H1 (cell line): ENCODE data around the gene MATN4. TPM values are rescaled to one million over a fixed set of nuclear protein-coding genes. Genes with fewer than 3 reads are reported as not detected.

ENCODE experiments used
- CTCF ChIA-PET: fragments of 300-600 bp; sonication (Branson Sonifier 250); formaldehyde crosslinking; loops from one replicate; lab custom pipeline; 2021; ENCODE audit not compliant: partially characterized antibody; lab: Charles Lee
- POLR2A ChIA-PET: fragments of 300-600 bp; sonication (Branson Sonifier 250); formaldehyde crosslinking; loops from one replicate; lab custom pipeline; 2021; ENCODE audit warnings: inconsistent platforms; ENCODE audit not compliant: partially characterized antibody; lab: Charles Lee
- DNase-seq, 2 experiments: peaks; one replicate each; pipeline versions ENCODE4 v3.0.0 to v3.0.0-alpha.2; 2010 to 2022; ENCODE audit warnings: low spot score in 2 of 2, low read depth in 1 of 2, mixed read lengths in 1 of 2
- FAIRE-seq: peaks from 2 replicates; lab custom pipeline; 2011; peaks lifted over from hg19 to GRCh38; lab: Jason Lieb, UNC
- H2AFZ ChIP-seq: 2 replicates; pipeline ENCODE4 v1.8.1; 2012; ENCODE audit warnings: low read length, inconsistent platforms
- H2AK5ac ChIP-seq: 2 replicates; pipeline ENCODE4 v1.6.1; 2013; ENCODE audit warnings: low read depth, low read length
- H2BK120ac ChIP-seq: replicated peaks from 2 replicates; pipeline ENCODE3; 2013; ENCODE audit warnings: low read depth, low read length, inconsistent platforms
- H2BK12ac ChIP-seq: 2 replicates; pipeline ENCODE4 v1.6.1; 2013; ENCODE audit warnings: low read depth, low read length
- H2BK15ac ChIP-seq: 2 replicates; pipeline ENCODE4 v1.6.1; 2013; ENCODE audit warnings: low read length
- H2BK20ac ChIP-seq: 2 replicates; pipeline ENCODE4 v1.6.1; 2013; ENCODE audit warnings: low read length
- H2BK5ac ChIP-seq: 2 replicates; pipeline ENCODE4 v1.6.1; 2013; ENCODE audit warnings: low read depth, low read length
- H3K14ac ChIP-seq: 2 replicates; pipeline ENCODE4 v1.6.1; 2013; ENCODE audit warnings: inconsistent platforms; ENCODE audit not compliant: insufficient read length
- H3K18ac ChIP-seq: 2 replicates; pipeline ENCODE4 v1.6.1; 2013; ENCODE audit warnings: low read length; ENCODE audit errors: extremely low read depth
- H3K23ac ChIP-seq: 2 replicates; pipeline ENCODE4 v1.6.1; 2013; ENCODE audit warnings: inconsistent platforms; ENCODE audit not compliant: insufficient read length
- H3K23me2 ChIP-seq: 2 replicates; pipeline ENCODE4 v1.6.1; 2013; ENCODE audit warnings: low read depth, low read length
- H3K27ac ChIP-seq: 2 replicates; pipeline ENCODE4 v1.6.1; 2011; ENCODE audit warnings: low read depth, low read length, inconsistent platforms
- H3K27me3 ChIP-seq, 4 experiments: replicated peaks in 1 of 4; 1 replicate in 1 of 4; 2 replicates in 3 of 4; pipeline versions ENCODE4 v1.6.1 to v1.8.1; 2011 to 2013; ENCODE audit warnings: low read length in 3 of 4, mild to moderate bottlenecking in 3 of 4, inconsistent platforms in 2 of 4, mixed read lengths in 2 of 4, moderate library complexity in 1 of 4; ENCODE audit not compliant: control insufficient read depth in 3 of 4, insufficient read depth in 3 of 4; ENCODE audit errors: extremely low read depth in 1 of 4
- H3K36me3 ChIP-seq, 4 experiments: 2 replicates each; pipeline versions ENCODE4 v1.6.1 to v1.8.1; 2011 to 2013; ENCODE audit warnings: mild to moderate bottlenecking in 4 of 4, low read length in 3 of 4, moderate library complexity in 2 of 4, control low read depth in 1 of 4, inconsistent platforms in 1 of 4; ENCODE audit not compliant: insufficient read depth in 4 of 4, control insufficient read depth in 2 of 4
- H3K4ac ChIP-seq: replicated peaks from 2 replicates; pipeline ENCODE3; 2013; ENCODE audit warnings: low read length, low read depth, mixed read lengths, inconsistent platforms; ENCODE audit not compliant: insufficient read length
- H3K4me1 ChIP-seq, 4 experiments: replicated peaks in 1 of 4; 1 replicate in 1 of 4; 2 replicates in 3 of 4; pipeline versions ENCODE4 v1.6.1 to v1.8.1; 2011 to 2013; ENCODE audit warnings: low read length in 3 of 4, inconsistent platforms in 2 of 4, mixed read lengths in 1 of 4; ENCODE audit not compliant: insufficient read depth in 4 of 4, control insufficient read depth in 3 of 4
- H3K4me2 ChIP-seq, 2 experiments: 2 replicates each; pipeline versions ENCODE4 v1.6.1 to v1.8.1; 2011 to 2013; ENCODE audit warnings: low read depth in 2 of 2, low read length in 2 of 2, control low read depth in 1 of 2, inconsistent platforms in 1 of 2, mild to moderate bottlenecking in 1 of 2; ENCODE audit not compliant: insufficient read depth in 1 of 2
- H3K4me3 ChIP-seq, 4 experiments: fragments of 200-600, 300-600 bp in 1 of 4; sonication (generic), shearing (Covaris generic), sonication (Bioruptor Twin) in 1 of 4; 2 replicates each; pipeline versions ENCODE4 v1.5.1 to v1.8.1; 2011 to 2016; ENCODE audit warnings: low read length in 4 of 4, low read depth in 3 of 4, control low read depth in 2 of 4, inconsistent platforms in 2 of 4, mild to moderate bottlenecking in 2 of 4, mixed read lengths in 1 of 4, moderate library complexity in 1 of 4; ENCODE audit not compliant: insufficient read depth in 2 of 4; ENCODE audit errors: extremely low read depth in 1 of 4
- H3K56ac ChIP-seq: replicated peaks from 2 replicates; pipeline ENCODE3; 2013; ENCODE audit warnings: low read depth, mild to moderate bottlenecking, mixed read lengths, low read length, inconsistent platforms; ENCODE audit not compliant: insufficient read length
- H3K79me1 ChIP-seq: 2 replicates; pipeline ENCODE4 v1.6.1; 2013; ENCODE audit warnings: low read depth, low read length, control low read depth
- H3K79me2 ChIP-seq, 2 experiments: 2 replicates each; pipeline versions ENCODE4 v1.6.1 to v1.8.1; 2012 to 2013; ENCODE audit warnings: low read length in 2 of 2, mild to moderate bottlenecking in 2 of 2, inconsistent platforms in 1 of 2; ENCODE audit not compliant: insufficient read depth in 2 of 2, control insufficient read depth in 1 of 2
- H3K9ac ChIP-seq, 4 experiments: replicated peaks in 1 of 4; 1 replicate in 1 of 4; 2 replicates in 3 of 4; pipeline versions ENCODE4 v1.6.1 to v1.8.1; 2011 to 2013; ENCODE audit warnings: low read depth in 3 of 4, low read length in 3 of 4, control low read depth in 2 of 4, mild to moderate bottlenecking in 2 of 4, moderate library complexity in 2 of 4, inconsistent platforms in 1 of 4; ENCODE audit errors: extremely low read depth in 1 of 4
- H3K9me3 ChIP-seq, 2 experiments: 2 replicates each; pipeline versions ENCODE4 v1.6.1 to v1.8.1; 2012 to 2013; ENCODE audit warnings: mild to moderate bottlenecking in 2 of 2, moderate library complexity in 2 of 2, control low read depth in 1 of 2, inconsistent platforms in 1 of 2, low read depth in 1 of 2, low read length in 1 of 2, mixed read lengths in 1 of 2; ENCODE audit not compliant: insufficient read depth in 2 of 2
- H4K20me1 ChIP-seq, 2 experiments: replicated peaks in 1 of 2; 2 replicates each; pipeline versions ENCODE3 to v1.8.1; 2011 to 2013; ENCODE audit warnings: inconsistent platforms in 2 of 2, low read length in 2 of 2, mild to moderate bottlenecking in 1 of 2; ENCODE audit not compliant: insufficient read depth in 2 of 2, control insufficient read depth in 1 of 2
- H4K5ac ChIP-seq: 2 replicates; pipeline ENCODE4 v1.6.1; 2013; ENCODE audit warnings: low read length, low read depth, mixed read lengths, inconsistent platforms; ENCODE audit not compliant: insufficient read length
- H4K8ac ChIP-seq: 2 replicates; pipeline ENCODE4 v1.8.0; 2013; ENCODE audit warnings: mild to moderate bottlenecking, moderate library complexity, low read length, inconsistent platforms; ENCODE audit not compliant: insufficient read depth; ENCODE audit errors: extremely low read depth
- H4K91ac ChIP-seq: replicated peaks from 2 replicates; pipeline ENCODE3; 2013; ENCODE audit warnings: low read length, mixed read lengths, inconsistent platforms; ENCODE audit not compliant: insufficient read length
- ATF2 ChIP-seq: IDR thresholded peaks from 2 replicates; pipeline ENCODE4 v1.6.1; 2012; ENCODE audit warnings: low read length, inconsistent platforms
- ATF3 ChIP-seq: IDR thresholded peaks from 2 replicates; pipeline ENCODE4 v1.6.1; 2011; ENCODE audit warnings: low read depth, mild to moderate bottlenecking, low read length; ENCODE audit not compliant: insufficient read depth
- GTF2F1 ChIP-seq: IDR thresholded peaks from 2 replicates; pipeline ENCODE4 v1.6.1; 2012; ENCODE audit warnings: low read depth, low read length, improper control_type of control experiment, borderline replicate concordance
- MAX ChIP-seq: IDR thresholded peaks from 2 replicates; pipeline ENCODE4 v1.6.1; 2012; ENCODE audit warnings: inconsistent platforms
- RFX5 ChIP-seq: IDR thresholded peaks from 2 replicates; pipeline ENCODE4 v1.6.1; 2011; ENCODE audit warnings: low read depth, low read length, improper control_type of control experiment, borderline replicate concordance
- SRF ChIP-seq: IDR thresholded peaks from 2 replicates; pipeline ENCODE4 v1.6.1; 2011; ENCODE audit warnings: mild to moderate bottlenecking, low read depth, low read length, moderate library complexity
- TEAD4 ChIP-seq: IDR thresholded peaks from 2 replicates; pipeline ENCODE4 v1.6.1; 2012; ENCODE audit warnings: low read depth, low read length, inconsistent platforms, mixed read lengths
- YY1 ChIP-seq: IDR thresholded peaks from 2 replicates; pipeline ENCODE4 v1.6.1; 2011; ENCODE audit warnings: low read depth, mild to moderate bottlenecking, low read length
- WGBS, 2 experiments: shearing (Covaris generic) in 1 of 2; methylation state at CpG; one replicate each; pipeline versions ENCODE4 v1.1.6 to v1.1.7; 2013 to 2015; ENCODE audit warnings: low lambda C conversion rate in 2 of 2, mixed read lengths in 2 of 2, inconsistent platforms in 1 of 2, low coverage in 1 of 2, missing lambda C conversion rate in 1 of 2; ENCODE audit not compliant: insufficient replicate concordance in 2 of 2, insufficient coverage in 1 of 2, insufficient read length in 1 of 2; ENCODE audit errors: extremely low coverage in 1 of 2, missing lambda C conversion rate in 1 of 2; 5-methylcytosine and 5-hydroxymethylcytosine counted together
- polyA plus RNA-seq, 7 experiments: library from polyadenylated mRNA; depleted of rRNA in 3 of 7; stranded (reverse) in 5 of 7; unstranded in 2 of 7; fragments of >200 nt in 5 of 7; fragments of 200-250 nt in 2 of 7; gene quantifications; 1 replicate in 5 of 7; 2 replicates in 1 of 7; 4 replicates in 1 of 7; pipeline versions ENCODE4 v1.2.1 to v1.2.3, GENCODE V29; 2011 to 2013; ENCODE audit warnings: missing spikeins in 2 of 7, mixed read lengths in 2 of 7
- total RNA-seq: library from RNA; stranded (reverse); fragmentation: NEBNext Ultra II Directional; extraction: Animal tissue kit (Norgen Biotek cat#: 25700); gene quantifications from 2 replicates; pipeline ENCODE4 v1.2.1, GENCODE V29; 2021

Gene MATN4
- total and polyA plus RNA-seq, 2 of the 8 experiments (the other 6 are each of a cell fraction or from before 2014, with no cell fraction given) = 2.1 to 4.4 TPM

GRCh38 chr20:45330476-45330875, 22.4 kb upstream of the MATN4 start:
- Histone ChIP-seq H4K20me1 (peaks cover 1 to 4% of the 10 kb centered on the region in 2 experiments), H3K79me2 (peaks cover 0 to 6% of the 10 kb centered on the region in 2 experiments; a peak in 1 of 4 replicates), H4K8ac (no peak overlapping the region), H3K36me3 (peaks cover 8 to 51% (median 35%) of the 10 kb centered on the region in 4 experiments), H2AK5ac (no peak overlapping the region), H2BK15ac (no peak overlapping the region), H3K27me3 (no peaks in the 10 kb centered on the region), H3K14ac (no peak overlapping the region), H3K23me2 (no peaks in the 10 kb centered on the region), H2BK20ac (no peak overlapping the region), H2BK120ac (no peak overlapping the region), H3K27ac (no peak overlapping the region), H3K9me3 (no peaks in the 10 kb centered on the region), H2BK12ac (no peak overlapping the region), H3K4ac (no peak overlapping the region), H3K23ac (no peak overlapping the region), H3K4me2 (no peak overlapping the region), H3K56ac (no peak overlapping the region), H3K4me3 (no peak overlapping the region), H4K5ac (no peak overlapping the region), H2AFZ (no peak overlapping the region), H4K91ac (no peak overlapping the region), H3K9ac (no peak overlapping the region), H3K18ac (no peak overlapping the region), H2BK5ac (no peak overlapping the region), H3K4me1 (no peaks in the 10 kb centered on the region; a peak in 1 of 7 replicates), H3K79me1 (no peaks in the 10 kb centered on the region)
- WGBS, 2 experiments = 84% methylated on average over 3 of the region's 3 CpGs; no CpG with 5 or more reads in 1 of the 2 experiments
- ChIA-PET POLR2A (interaction anchor here (1.0 kb wide), 1 partner anchor 442 kb away, joined by 4 read pairs; no protein-coding TSS in a partner anchor), CTCF (interaction anchor here (0.9 to 2.1 kb wide), 2 partner anchors 12 to 32 kb away, joined by 3 to 10 read pairs; partner anchors contain the start of gene SYS1)
- no peak for DNase-seq
- no peak for FAIRE-seq
- TF ChIP-seq RFX5 (no peak), YY1 (no peak), ATF3 (no peak), TEAD4 (no peak), ATF2 (no peak), MAX (no peak), GTF2F1 (no peak), SRF (no peak)
